ENCODE results near the gene PCYT2.

Gene PCYT2

GRCh38 chr17:81944858-81945257, 33.7 kb upstream of the PCYT2 start:
- Histone ChIP-seq H3K36me3 (replicated peaks) (no peaks in the 10 kb centered on the region), H3K27me3 (replicated peaks) (peaks cover 6% of the 10 kb centered on the region), H3K27ac (no peak overlapping the region), H3K4me3 (ENCODE audit: low read depth, low read length) (no peak overlapping the region)
- in situ Hi-C loops (cut with HindIII; ENCODE audit: low pct_ligation_motif_present, low sequenced_read_pairs), result no loop called here
- no peak for TF ChIP-seq CTCF (IDR thresholded peaks at IDR 0.05; ENCODE audit: low read depth, low read length, missing control alignments)
- no peak for DNase-seq

GRCh38 chr17:81942167-81942553, 31.0 kb upstream of the PCYT2 start:
- Histone ChIP-seq H3K27ac (no peak overlapping the region), H3K27me3 (replicated peaks) (peaks cover 6% of the 10 kb centered on the region), H3K4me3 (ENCODE audit: low read depth, low read length) (no peak overlapping the region), H3K36me3 (replicated peaks) (no peaks in the 10 kb centered on the region)
- in situ Hi-C loops (cut with HindIII; ENCODE audit: low pct_ligation_motif_present, low sequenced_read_pairs), result no loop called here
- no peak for DNase-seq
- no peak for TF ChIP-seq CTCF (IDR thresholded peaks at IDR 0.05; ENCODE audit: low read depth, low read length, missing control alignments)

- DNase-seq, result no peak
- in situ Hi-C loops (cut with HindIII; ENCODE audit: low pct_ligation_motif_present, low sequenced_read_pairs), result no loop called here
- TF ChIP-seq CTCF (IDR thresholded peaks at IDR 0.05; ENCODE audit: low read depth, low read length, missing control alignments), result no peak
- Histone ChIP-seq H3K4me3 (ENCODE audit: low read depth, low read length) (no peak overlapping the region), H3K27me3 (replicated peaks) (peaks cover 6% of the 10 kb centered on the region), H3K36me3 (replicated peaks) (no peaks in the 10 kb centered on the region), H3K27ac (no peak overlapping the region)
These were observed 30.4 kb upstream of the PCYT2 start for GRCh38 chr17:81941484-81942166.

- Histone ChIP-seq H3K4me3 (ENCODE audit: low read depth, low read length) (no peak overlapping the region), H3K27me3 (replicated peaks) (peaks cover 6% of the 10 kb centered on the region), H3K36me3 (replicated peaks) (no peaks in the 10 kb centered on the region), H3K27ac (no peak overlapping the region)
- no peak for TF ChIP-seq CTCF (IDR thresholded peaks at IDR 0.05; ENCODE audit: low read depth, low read length, missing control alignments)
- in situ Hi-C loops (cut with HindIII; ENCODE audit: low pct_ligation_motif_present, low sequenced_read_pairs), result no loop called here
- DNase-seq, result no peak
These were observed 29.6 kb upstream of the PCYT2 start for GRCh38 chr17:81940538-81941483.

GRCh38 chr17:81939881-81940385, 28.7 kb upstream of the PCYT2 start:
- H3K4me3 ChIP-seq (ENCODE audit: low read depth, low read length), result no peak overlapping the region
- no peak overlapping the region for H3K27ac ChIP-seq
- no peak for DNase-seq
- H3K36me3 ChIP-seq (replicated peaks), result peaks cover 3% of the 10 kb centered on the region
- in situ Hi-C loops (cut with HindIII; ENCODE audit: low pct_ligation_motif_present, low sequenced_read_pairs), result no loop called here
- H3K27me3 ChIP-seq (replicated peaks), result peaks cover 6% of the 10 kb centered on the region
- TF ChIP-seq CTCF (IDR thresholded peaks at IDR 0.05; ENCODE audit: low read depth, low read length, missing control alignments), result no peak
